SK-N-MC (cell line): Measurements from ENCODE around the gene IFNAR1.
A peak's percentile ranks its signal among the peaks of the same experiment; 100 is the strongest.

ENCODE experiments used
- DNase-seq: peaks from one replicate; pipeline ENCODE4 v3.0.0-alpha.2; 2011; ENCODE audit warnings: low read depth, low spot score
- H3K27ac ChIP-seq: fragments of 200-600 bp; sonication (generic); 2 replicates; pipeline ENCODE4 v1.5.1; 2016; ENCODE audit warnings: mixed run types
- H3K36me3 ChIP-seq: fragments of 200-600 bp; sonication (generic); 2 replicates; pipeline ENCODE4 v1.6.1; 2017; ENCODE audit warnings: antibody characterized with exemption, low read length, mixed read lengths; ENCODE audit not compliant: insufficient read depth
- H3K4me3 ChIP-seq: fragments of 200-600 bp; sonication (generic); 2 replicates; pipeline ENCODE4 v1.5.1; 2016
- H3K9ac ChIP-seq: fragments of 200-600 bp; sonication (generic); 2 replicates; pipeline ENCODE4 v1.8.0; 2017; ENCODE audit warnings: mixed run types, mixed read lengths; ENCODE audit not compliant: insufficient read length
- H3K9me3 ChIP-seq: fragments of 200-600 bp; sonication (generic); 2 replicates; pipeline ENCODE4 v1.6.1; 2017; ENCODE audit warnings: low read depth, mild to moderate bottlenecking, antibody characterized with exemption, low read length, moderate library complexity, mixed read lengths
- EZH2 ChIP-seq: fragments of 200-600 bp; sonication (generic); IDR thresholded peaks from one replicate; pipeline ENCODE4 v1.6.1; 2017; ENCODE audit warnings: antibody characterized with exemption
- FOXP2 ChIP-seq: optimal IDR thresholded peaks from 2 replicates; pipeline ENCODE3; 2011; ENCODE audit warnings: mild to moderate bottlenecking, moderate library complexity; ENCODE audit not compliant: insufficient read depth; ENCODE audit errors: extremely low read length, control extremely low read depth
- POLR2AphosphoS5 ChIP-seq: IDR thresholded peaks from 2 replicates; pipeline ENCODE4 v1.6.1; 2012; ENCODE audit warnings: mild to moderate bottlenecking, low read depth, low read length, borderline replicate concordance

IFNAR1 gene

GRCh38 chr21:33403128-33403785 is 78.5 kb downstream of the IFNAR1 start, which contains the start of gene IFNGR2:
Gene IFNGR2, plus strand, starts transcription at chr21:33403413. Its CDS starts 131 bp downstream, at chr21:33403544.
- peak within 1 kb of the TSS; percentile 90 for H3K9ac ChIP-seq
- DNase-seq, result no peak
- no peak for TF ChIP-seq FOXP2
- H3K4me3 ChIP-seq, result peak within 1 kb of the TSS; percentile 86
- H3K9me3 ChIP-seq, result no peaks in the 10 kb centered on the region
- H3K27ac ChIP-seq, result peak within 1 kb of the TSS; percentile 76
- 0 out of 2 replicates have a peak, but pooled peaks cover 4% of the 10 kb centered on the region for H3K36me3 ChIP-seq

- Histone ChIP-seq H3K9me3 (no peaks in the 10 kb centered on the region), H3K4me3 (peak overlapping the region; percentile 86), H3K36me3 (0 out of 2 replicates have a peak, but pooled peaks cover 4% of the 10 kb centered on the region), H3K9ac (peak overlapping the region; percentile 90), H3K27ac (no peak overlapping the region)
- no peak for DNase-seq
- TF ChIP-seq FOXP2 (no peak), EZH2 (no peak), POLR2AphosphoS5 (no peak)
Observed at GRCh38 chr21:33403786-33404585, 79.2 kb downstream of the IFNAR1 start.

- DNase-seq, result no peak
- peaks cover 4% of the 10 kb centered on the region; the same call in 1 of the 2 replicates for H3K36me3 ChIP-seq
- no peak for TF ChIP-seq FOXP2
- TF ChIP-seq EZH2, result no peak
- no peak for TF ChIP-seq POLR2AphosphoS5
- H3K4me3 ChIP-seq, result no peak overlapping the region
- no peak overlapping the region for H3K9ac ChIP-seq
- no peaks in the 10 kb centered on the region for H3K9me3 ChIP-seq
- H3K27ac ChIP-seq, result no peak overlapping the region
Observed at GRCh38 chr21:33406493-33406892, 81.7 kb downstream of the IFNAR1 start.
